Measurements from ENCODE around the gene ARHGEF28.

The ARHGEF28 gene

GRCh38 chr5:73974871-73975360 is 348.9 kb downstream of the ARHGEF28 start:
- no peak for DNase-seq

- DNase-seq, result no peak
Observed at GRCh38 chr5:73975845-73976244, 349.8 kb downstream of the ARHGEF28 start.

- no peak for DNase-seq
Observed at GRCh38 chr5:73977146-73977545, 351.1 kb downstream of the ARHGEF28 start.

GRCh38 chr5:73979321-73979720 is 353.3 kb downstream of the ARHGEF28 start:
- no peak for DNase-seq

- DNase-seq, result peak in 1 of 2 experiments; percentile 59
Observed at GRCh38 chr5:73981704-73982103, 355.7 kb downstream of the ARHGEF28 start.

- no peak for DNase-seq
Observed at GRCh38 chr5:73983644-73984043, 357.6 kb downstream of the ARHGEF28 start.

GRCh38 chr5:73985145-73985544 is 359.1 kb downstream of the ARHGEF28 start:
- DNase-seq, result no peak

GRCh38 chr5:73986729-73987128 is 360.7 kb downstream of the ARHGEF28 start:
- no peak for DNase-seq

GRCh38 chr5:73987915-73988314 is 361.9 kb downstream of the ARHGEF28 start:
- no peak for DNase-seq

GRCh38 chr5:73989956-73990355 is 364.0 kb downstream of the ARHGEF28 start:
- DNase-seq, result no peak

All from NCI-H446 (cell line).